CD4-positive, alpha-beta T cell treated with Interleukin-21 for 1 hour (primary cell): Measurements from ENCODE around the gene PKHD1.

Source experiments
- DNase-seq: peaks from one replicate; pipeline ENCODE4 v3.0.0-alpha.2; 2020

The PKHD1 gene

GRCh38 chr6:51660767-51661166 is 426.6 kb downstream of the PKHD1 start:
- DNase-seq = no peak

DNA sequence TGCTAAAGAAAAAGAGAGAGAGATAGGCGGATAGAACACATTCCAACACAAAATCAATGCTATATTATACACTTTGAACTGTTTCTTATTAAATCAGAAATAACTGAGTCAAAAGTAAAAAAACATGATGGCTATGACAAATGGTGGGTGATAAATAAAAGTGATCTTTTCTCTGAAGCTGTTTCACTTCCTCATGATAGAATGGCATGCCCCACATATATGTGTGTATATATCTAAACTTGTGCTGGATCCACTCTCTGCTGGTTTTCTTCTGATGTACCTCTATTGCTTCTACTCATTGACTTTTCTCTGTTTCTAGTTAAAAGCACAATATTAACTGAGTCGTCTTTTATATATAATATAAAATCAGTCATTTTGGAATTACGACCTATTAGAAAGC is 429.9 kb downstream of the PKHD1 start:
- no peak for DNase-seq

DNA sequence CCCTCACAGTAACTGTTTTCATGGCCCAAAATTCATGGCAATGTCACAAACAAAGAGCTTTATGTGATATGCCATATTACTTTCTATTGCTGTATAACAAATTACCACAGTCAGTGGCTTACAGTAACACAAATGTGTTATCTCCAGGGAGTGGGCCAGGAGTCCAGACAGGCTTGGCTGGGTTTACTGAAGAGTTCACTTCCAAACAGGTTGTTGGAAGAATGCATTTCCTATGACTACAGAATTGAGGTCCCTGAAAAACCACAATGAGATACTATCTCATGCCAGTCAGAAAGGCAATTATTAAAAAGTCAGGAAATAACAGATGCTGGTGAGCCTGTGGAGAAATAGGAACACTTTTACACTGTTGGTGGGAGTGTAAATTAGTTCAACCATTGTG is 431.9 kb downstream of the PKHD1 start:
- DNase-seq = no peak

DNA sequence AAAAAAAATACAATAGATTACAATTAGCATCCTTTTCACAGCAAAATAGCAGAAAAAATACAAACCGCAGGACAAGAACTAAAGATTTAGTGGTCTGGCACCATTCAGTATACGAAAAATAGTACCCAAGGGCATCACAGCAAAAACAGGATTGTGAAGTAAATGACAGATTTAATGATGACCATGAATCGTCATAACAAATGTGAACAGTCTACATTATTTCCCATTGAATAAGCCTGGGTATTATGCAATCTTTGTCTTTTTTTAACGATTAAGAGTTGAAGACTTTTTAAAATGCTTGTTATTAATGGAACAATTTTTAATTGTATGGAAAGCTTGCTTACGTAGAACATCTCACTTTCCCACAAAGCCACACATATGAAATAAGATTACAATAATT is 432.8 kb downstream of the PKHD1 start:
- no peak for DNase-seq

GRCh38 chr6:51651132-51651817 is 436.1 kb downstream of the PKHD1 start:
- no peak for DNase-seq

GRCh38 chr6:51648774-51649173 is 438.6 kb downstream of the PKHD1 start:
- no peak for DNase-seq

GRCh38 chr6:51648236-51648635 is 439.2 kb downstream of the PKHD1 start:
- no peak for DNase-seq

GRCh38 chr6:51644426-51644825 is 443.0 kb downstream of the PKHD1 start:
- no peak for DNase-seq

DNA sequence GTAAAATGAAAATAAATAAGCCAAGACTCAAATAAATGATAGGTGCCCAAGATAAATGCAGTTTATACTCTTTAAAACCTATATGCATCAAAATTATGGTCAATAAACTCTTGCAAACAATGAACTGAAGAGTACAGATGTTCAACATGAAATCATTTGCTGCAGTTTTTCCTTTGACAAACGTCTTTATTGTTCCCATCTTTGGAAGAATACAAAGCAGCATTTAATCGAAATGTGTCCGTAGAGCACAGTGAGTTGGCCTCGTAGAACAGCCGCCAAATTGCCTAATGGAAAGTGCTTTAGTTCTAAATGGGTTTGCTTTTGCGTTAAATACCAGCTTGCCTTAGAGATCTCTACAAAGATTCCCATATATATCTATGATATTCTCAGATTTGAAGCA is 447.4 kb downstream of the PKHD1 start:
- no peak for DNase-seq

- no peak for DNase-seq
These were observed 454.0 kb downstream of the PKHD1 start for GRCh38 chr6:51633424-51633823.

GRCh38 chr6:51630011-51630410 is 457.4 kb downstream of the PKHD1 start:
- no peak for DNase-seq

GRCh38 chr6:51626391-51626790 is 461.0 kb downstream of the PKHD1 start:
- DNase-seq = no peak

DNA sequence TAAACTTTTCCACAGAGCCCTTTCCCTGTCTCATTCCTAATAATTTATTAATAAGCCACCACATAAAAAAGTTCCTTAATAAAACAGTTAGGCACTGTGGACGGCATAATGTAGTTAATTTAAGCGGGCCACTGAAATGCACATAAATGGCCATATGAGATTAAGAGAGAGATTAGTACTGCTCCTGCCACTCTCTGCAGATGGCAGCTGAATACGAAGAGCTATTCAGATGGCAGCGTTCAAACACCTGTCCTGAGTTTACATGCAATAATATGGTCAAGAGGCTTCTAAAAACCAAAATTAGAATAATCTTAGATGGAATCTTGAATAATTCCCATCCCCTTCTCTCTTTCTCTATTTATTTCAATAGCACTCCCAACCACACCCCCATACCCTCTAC is 461.8 kb downstream of the PKHD1 start:
- DNase-seq = no peak

GRCh38 chr6:51620971-51621370 is 466.4 kb downstream of the PKHD1 start:
- DNase-seq = no peak

DNA sequence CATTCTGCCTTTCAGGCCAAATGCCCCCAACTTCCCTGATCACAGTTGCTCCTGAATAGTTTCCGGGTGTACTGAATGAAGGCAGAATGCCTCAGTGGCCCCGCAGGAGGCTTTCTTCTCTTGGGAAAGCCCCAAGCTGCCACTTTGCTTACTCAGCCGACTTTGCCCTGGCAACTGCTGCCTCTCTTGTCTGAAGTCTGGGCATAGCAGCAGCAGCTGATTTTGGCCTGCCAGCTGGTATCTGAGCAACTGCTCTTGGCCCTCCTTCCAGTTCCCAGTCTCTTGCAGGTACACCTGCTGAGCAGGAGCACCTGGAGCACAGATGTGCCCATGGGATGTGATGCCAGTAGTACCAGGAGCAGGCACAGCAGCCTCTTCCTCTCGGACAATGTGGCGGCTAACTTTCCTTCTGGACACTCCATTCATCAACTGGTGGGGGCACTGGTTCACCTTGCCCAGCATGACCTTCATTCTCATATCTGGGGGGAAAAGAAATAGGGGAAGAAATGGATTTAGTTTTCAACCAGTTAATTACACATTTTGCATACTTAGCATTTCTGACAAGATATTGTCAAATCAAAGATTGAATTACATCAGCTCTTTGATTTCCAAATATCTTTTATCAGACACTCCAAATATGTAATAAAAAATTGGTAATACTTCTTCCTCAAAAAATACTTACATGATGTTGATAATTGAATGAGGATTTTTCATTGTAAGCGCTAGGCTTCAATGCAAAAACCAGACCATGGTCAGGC is 468.2 kb downstream of the PKHD1 start:
- no peak for DNase-seq

DNA sequence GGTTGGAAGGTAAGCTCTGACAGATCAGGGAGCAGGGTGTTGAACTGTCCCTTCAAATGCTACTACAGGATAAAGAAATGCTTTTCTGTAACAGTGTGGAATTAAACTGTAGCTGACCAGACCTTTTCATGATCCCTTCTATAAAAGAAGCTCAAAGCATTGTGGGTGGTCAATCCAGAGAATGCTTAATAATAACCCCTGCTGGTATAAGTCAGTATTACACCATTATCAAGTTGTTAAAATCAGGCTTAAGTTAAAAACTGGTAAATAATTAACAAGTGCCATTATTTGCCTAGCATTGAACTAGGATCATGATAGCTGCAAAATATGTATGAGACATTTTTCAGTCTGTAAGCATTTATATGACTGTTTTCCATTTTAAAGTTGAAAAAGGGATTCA is 468.9 kb downstream of the PKHD1 start:
- DNase-seq = no peak

GRCh38 chr6:51617751-51618150 is 469.7 kb downstream of the PKHD1 start:
- no peak for DNase-seq

DNA sequence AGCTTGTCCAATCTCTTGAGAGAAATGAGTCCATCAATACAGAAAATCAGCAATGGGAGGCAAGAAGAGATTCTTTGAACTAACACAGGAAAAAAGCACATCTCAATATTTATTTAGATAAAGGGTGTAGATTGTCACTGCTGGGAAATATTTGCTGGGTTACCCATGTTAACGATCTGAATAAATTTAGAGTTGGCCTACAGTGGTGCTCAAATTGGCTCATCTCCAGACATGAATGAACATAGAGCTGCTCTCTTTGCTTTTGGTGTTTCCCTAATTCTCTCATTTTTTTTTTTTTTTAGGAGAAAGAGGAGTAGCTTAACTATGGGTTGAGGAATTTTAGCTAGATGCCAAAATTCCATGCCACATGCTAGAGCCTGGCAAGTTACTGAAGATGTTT is 471.2 kb downstream of the PKHD1 start:
- DNase-seq = no peak

GRCh38 chr6:51614725-51615124 is 472.7 kb downstream of the PKHD1 start:
- no peak for DNase-seq

DNA sequence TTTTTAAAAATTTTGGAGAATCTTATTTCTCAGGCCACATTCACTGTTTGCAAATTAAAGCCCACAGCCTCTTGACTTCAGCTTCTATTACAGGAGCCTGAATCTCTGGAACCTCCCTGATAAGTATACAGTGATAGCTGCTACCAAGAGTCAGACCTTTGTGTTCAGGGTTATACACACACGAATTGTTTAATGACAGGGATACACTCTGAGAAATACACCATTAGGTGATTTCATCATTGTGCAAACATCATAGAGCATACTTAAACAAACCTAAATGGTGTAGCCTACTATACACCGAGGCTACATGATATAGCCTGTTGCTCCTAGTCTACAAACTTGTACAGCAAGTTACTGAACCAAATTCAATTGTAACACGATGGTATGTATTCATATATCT is 473.9 kb downstream of the PKHD1 start:
- no peak for DNase-seq

DNA sequence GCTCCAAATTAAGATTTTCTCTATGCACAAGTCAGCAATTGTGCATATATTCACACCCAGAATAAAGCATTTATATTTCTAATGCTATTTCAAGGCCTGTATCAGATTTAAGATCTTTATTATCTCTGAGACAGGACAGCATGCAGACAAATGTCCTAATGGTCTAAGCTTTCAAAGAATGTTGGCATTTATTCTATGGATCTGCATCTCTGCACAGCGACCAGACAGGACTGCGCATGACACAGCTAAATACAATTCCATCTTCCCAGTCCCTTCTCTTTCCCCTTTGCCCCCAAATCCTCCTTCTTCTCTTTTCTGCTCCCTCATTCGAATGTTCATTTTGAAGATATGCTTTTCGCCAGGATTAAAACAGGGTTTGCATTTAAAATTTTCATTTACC is 478.5 kb downstream of the PKHD1 start:
- no peak for DNase-seq

DNA sequence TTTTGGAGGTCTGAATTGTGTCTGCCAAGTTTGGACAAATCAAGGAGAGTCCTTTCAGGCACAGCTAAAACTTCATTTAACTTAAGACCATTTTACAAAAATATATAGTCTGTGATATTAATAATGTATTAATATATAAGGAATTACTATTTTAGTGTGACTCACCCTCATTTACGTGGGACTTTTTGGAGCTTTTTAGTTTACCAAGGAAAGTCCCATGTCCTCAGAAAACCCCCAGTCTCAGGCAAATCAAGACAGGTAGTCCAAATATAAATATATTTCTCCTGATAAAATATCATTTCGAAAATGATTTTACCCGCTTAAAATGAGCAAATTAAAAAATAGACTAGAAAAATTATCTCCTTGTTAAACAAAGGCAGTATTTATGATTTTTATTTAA is 479.0 kb downstream of the PKHD1 start:
- no peak for DNase-seq

DNA sequence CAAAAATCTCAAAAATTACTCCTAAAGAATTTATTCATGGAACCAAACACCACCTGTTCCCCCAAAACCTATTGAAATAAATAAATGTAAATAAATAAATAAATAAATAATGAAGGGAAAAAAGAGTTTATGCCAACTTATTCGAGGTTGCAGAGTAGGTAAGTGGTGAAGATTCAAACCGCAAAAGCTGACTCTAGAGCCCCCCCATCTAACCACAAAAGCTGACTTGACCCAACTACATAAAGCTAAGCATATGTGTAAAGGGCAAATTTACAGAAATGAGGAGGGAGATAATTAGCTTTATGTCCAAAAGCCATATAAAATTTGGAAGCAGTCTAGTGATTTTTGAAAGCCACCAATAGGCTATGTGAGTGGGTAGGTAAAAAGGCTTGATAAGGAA is 486.9 kb downstream of the PKHD1 start:
- DNase-seq = no peak

DNA sequence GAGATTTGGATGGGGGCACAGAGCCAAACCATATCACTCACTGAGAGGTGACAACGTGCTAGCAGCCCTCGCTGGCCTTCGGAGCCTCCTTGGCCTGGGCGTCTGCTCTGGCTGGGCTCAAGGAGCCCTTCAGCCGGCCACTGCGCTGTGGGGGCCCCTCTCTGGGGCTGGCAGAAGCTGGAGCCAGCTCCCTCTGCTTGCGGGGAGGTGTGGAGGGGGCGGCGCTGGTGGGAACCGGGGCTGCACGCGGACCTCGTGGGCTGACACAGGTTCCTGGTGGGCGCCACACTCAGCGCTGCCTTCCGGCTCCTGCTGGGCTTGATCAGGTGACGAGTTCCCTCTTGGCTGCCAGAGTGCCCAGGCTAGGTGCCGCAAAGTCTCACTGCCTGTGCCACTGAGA is 489.2 kb downstream of the PKHD1 start:
- DNase-seq = no peak

DNA sequence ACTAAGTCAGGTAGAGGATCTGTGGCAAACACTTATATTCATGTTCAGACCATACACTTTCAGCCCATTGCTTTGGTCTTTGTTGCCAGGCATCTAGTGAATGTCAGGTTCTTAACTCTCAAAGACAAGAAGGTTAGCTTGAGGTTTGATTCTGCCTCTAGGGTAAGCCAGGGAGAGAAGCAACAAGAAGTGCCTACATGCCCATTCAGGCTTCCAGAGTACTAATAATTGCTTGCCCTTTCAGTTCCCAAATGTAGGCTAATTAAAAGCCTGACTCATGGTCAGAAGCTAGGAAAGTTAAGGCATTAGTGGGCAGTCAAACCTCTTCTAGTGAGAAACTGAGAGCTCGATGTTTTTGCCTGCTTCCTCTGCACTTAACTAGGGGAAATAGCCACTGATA is 492.4 kb downstream of the PKHD1 start:
- DNase-seq = no peak
